A673 (cell line): ENCODE measurements around the gene TCF3. TPM values are rescaled to one million over a fixed set of nuclear protein-coding genes. Genes with fewer than 3 reads are reported as not detected.

ENCODE experiments used
- BruUV-seq: library from RNA; stranded (reverse); fragments of 400-500 nt; replicated peaks from 2 replicates; lab custom pipeline; 2021; lab: Mats Ljungman, UMichigan
- CTCF ChIA-PET: fragments of 300-600 bp; sonication (Branson Sonifier 250); formaldehyde crosslinking; loops from one replicate; lab custom pipeline; 2022; ENCODE audit warnings: antibody characterized with exemption; lab: Charles Lee
- POLR2A ChIA-PET: fragments of 300-600 bp; sonication (Branson Sonifier 250); formaldehyde crosslinking; loops from one replicate; lab custom pipeline; 2022; ENCODE audit warnings: antibody characterized with exemption; ENCODE audit not compliant: low non-redundant PET; lab: Charles Lee
- DNase-seq: peaks from one replicate; pipeline ENCODE4 v3.0.0-alpha.2; 2015; ENCODE audit warnings: low spot score
- H3K27ac ChIP-seq: fragments of 200-600 bp; sonication (generic); 2 replicates; pipeline ENCODE4 v1.5.1; 2016; ENCODE audit warnings: mixed run types, low read depth, mild to moderate bottlenecking, mixed read lengths, antibody characterized with exemption, low read length; ENCODE audit not compliant: poor library complexity, severe bottlenecking
- H3K27me3 ChIP-seq: fragments of 200-600 bp; sonication (generic); replicated peaks from 2 replicates; pipeline ENCODE4 v1.6.1; 2017; ENCODE audit warnings: mixed run types, low read depth, mild to moderate bottlenecking, mixed read lengths, antibody characterized with exemption, low read length; ENCODE audit not compliant: insufficient read depth, poor library complexity
- H3K36me3 ChIP-seq: fragments of 200-600 bp; sonication (generic); 2 replicates; pipeline ENCODE4 v1.6.1; 2016; ENCODE audit warnings: mixed run types, mild to moderate bottlenecking, mixed read lengths, antibody characterized with exemption, low read length; ENCODE audit not compliant: insufficient read depth, poor library complexity, severe bottlenecking
- H3K4me1 ChIP-seq: fragments of 200-600 bp; sonication (generic); 2 replicates; pipeline ENCODE4 v1.6.1; 2017; ENCODE audit warnings: mixed run types, mild to moderate bottlenecking, mixed read lengths, antibody characterized with exemption, low read length; ENCODE audit not compliant: insufficient read depth, poor library complexity, severe bottlenecking
- H3K4me3 ChIP-seq: fragments of 200-600 bp; sonication (generic); 2 replicates; pipeline ENCODE4 v1.5.1; 2016; ENCODE audit warnings: low read depth, mixed run types, mild to moderate bottlenecking, mixed read lengths, low read length; ENCODE audit not compliant: poor library complexity, severe bottlenecking
- H3K9me3 ChIP-seq: fragments of 200-600 bp; sonication (generic); 2 replicates; pipeline ENCODE4 v1.6.1; 2016; ENCODE audit warnings: mixed run types, low read depth, mild to moderate bottlenecking, mixed read lengths, antibody characterized with exemption, low read length; ENCODE audit not compliant: poor library complexity, severe bottlenecking
- EZH2 ChIP-seq: fragments of 200-600 bp; sonication (generic); IDR thresholded peaks from 2 replicates; pipeline ENCODE4 v1.6.1; 2017; ENCODE audit warnings: borderline replicate concordance, low read depth, mild to moderate bottlenecking, mixed read lengths, antibody characterized with exemption, low read length; ENCODE audit not compliant: poor library complexity, severe bottlenecking
- intact Hi-C: fragments of 100-400 bp; cut with micrococcal nuclease; formaldehyde crosslinking; loops from one replicate; pipeline ENCODE4 v1.10.0; 2022; ENCODE audit not compliant: unreplicated experiment
- total RNA-seq: library from RNA; stranded (reverse); gene quantifications from 2 replicates; pipeline ENCODE4 v1.2.3, GENCODE V29; 2021
- TF ChIP-seq, protein P1 (sequence below): fragments of 300-800, 200-600 bp; sonication (generic); conservative IDR thresholded peaks from 2 replicates; pipeline ENCODE4 v1.5.1; 2017; ENCODE audit warnings: low read depth, mild to moderate bottlenecking, antibody characterized with exemption, low read length, moderate library complexity, mixed read lengths

Gene TCF3
- total RNA-seq, 1 experiment from 2014 or later = 333 TPM

- no peak for DNase-seq
- ChIA-PET CTCF (interaction anchor here (0.7 kb wide), 1 partner anchor 15 kb away, joined by 3 read pairs; no protein-coding TSS in a partner anchor), POLR2A (no interaction called here)
- H3K36me3 ChIP-seq = peaks cover 11% of the 10 kb centered on the region
- H3K27me3 ChIP-seq = no peaks in the 10 kb centered on the region
- no peak overlapping the region for H3K27ac ChIP-seq
- intact Hi-C loops = no loop called here
- peaks cover 7% of the 10 kb centered on the region for H3K4me1 ChIP-seq
- no TSS peak for BruUV-seq
- no peaks in the 10 kb centered on the region for H3K9me3 ChIP-seq
- no peak overlapping the region for H3K4me3 ChIP-seq
- TF ChIP-seq, protein P1, sequence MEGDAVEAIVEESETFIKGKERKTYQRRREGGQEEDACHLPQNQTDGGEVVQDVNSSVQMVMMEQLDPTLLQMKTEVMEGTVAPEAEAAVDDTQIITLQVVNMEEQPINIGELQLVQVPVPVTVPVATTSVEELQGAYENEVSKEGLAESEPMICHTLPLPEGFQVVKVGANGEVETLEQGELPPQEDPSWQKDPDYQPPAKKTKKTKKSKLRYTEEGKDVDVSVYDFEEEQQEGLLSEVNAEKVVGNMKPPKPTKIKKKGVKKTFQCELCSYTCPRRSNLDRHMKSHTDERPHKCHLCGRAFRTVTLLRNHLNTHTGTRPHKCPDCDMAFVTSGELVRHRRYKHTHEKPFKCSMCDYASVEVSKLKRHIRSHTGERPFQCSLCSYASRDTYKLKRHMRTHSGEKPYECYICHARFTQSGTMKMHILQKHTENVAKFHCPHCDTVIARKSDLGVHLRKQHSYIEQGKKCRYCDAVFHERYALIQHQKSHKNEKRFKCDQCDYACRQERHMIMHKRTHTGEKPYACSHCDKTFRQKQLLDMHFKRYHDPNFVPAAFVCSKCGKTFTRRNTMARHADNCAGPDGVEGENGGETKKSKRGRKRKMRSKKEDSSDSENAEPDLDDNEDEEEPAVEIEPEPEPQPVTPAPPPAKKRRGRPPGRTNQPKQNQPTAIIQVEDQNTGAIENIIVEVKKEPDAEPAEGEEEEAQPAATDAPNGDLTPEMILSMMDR = no peak
- no peak for TF ChIP-seq EZH2
These were observed 91.1 kb downstream of the TCF3 start for GRCh38 chr19:1561236-1561842.

DNA sequence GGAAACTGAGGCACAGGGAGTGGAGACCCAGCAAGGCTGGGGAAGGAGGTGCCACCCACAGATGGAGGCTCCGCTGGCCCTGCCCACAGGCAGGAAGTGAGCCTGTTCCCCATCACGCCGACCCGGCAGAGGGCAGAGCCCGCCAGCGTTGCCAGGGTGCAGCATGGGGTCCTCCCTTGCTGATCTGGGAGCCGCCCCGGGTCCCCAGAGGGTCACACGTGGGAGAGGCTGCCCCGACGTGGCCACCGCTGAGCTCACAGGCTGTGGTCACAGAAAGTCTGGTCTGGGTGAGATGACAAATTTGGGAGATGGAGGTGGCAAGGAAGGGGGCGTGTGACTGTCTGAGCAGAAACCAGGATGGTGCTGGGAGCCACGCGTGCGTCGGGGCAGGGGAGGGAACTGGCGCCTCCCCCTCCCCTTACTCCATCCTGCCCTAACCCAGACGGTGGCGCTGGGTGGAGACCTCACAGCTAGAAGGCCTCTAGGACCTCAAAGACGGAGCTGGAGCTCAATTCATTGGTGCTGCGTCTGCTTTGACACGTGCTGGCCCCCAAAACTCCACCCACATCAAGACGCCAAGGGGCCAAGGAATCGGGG lies 92.0 kb downstream of the TCF3 start:
- intact Hi-C loops = no loop called here
- H3K27ac ChIP-seq = no peak overlapping the region
- no TSS peak for BruUV-seq
- TF ChIP-seq, protein P1 = no peak
- no peak for TF ChIP-seq EZH2
- peaks cover 12% of the 10 kb centered on the region for H3K36me3 ChIP-seq
- POLR2A ChIA-PET = interaction anchor here (0.7 kb wide), 1 partner anchor 26 kb away, joined by 4 read pairs; no protein-coding TSS in a partner anchor
- no peak overlapping the region for H3K4me3 ChIP-seq
- H3K27me3 ChIP-seq = no peaks in the 10 kb centered on the region
- no peaks in the 10 kb centered on the region for H3K4me1 ChIP-seq
- CTCF ChIA-PET = no interaction called here
- H3K9me3 ChIP-seq = no peaks in the 10 kb centered on the region
- no peak for DNase-seq

Other genes with a start within 250 kb of the TCF3 start
- gene DAZAP1, start 245.0 kb downstream of the TCF3 start, total RNA-seq = 222 and 229 TPM in 2 replicates
- gene RPS15, start 214.2 kb downstream of the TCF3 start, total RNA-seq = 1,685 and 1,696 TPM in 2 replicates
- 1.3 and 1.9 TPM in 2 replicates for gene APC2, start 202.5 kb downstream of the TCF3 start, total RNA-seq
- gene C19orf25, start 173.4 kb downstream of the TCF3 start, total RNA-seq = 35.0 and 37.1 TPM in 2 replicates
- gene PCSK4, start 162.3 kb downstream of the TCF3 start, total RNA-seq = 7.2 and 11.1 TPM in 2 replicates
- 4.7 and 6.8 TPM in 2 replicates for gene REEP6, start 161.4 kb downstream of the TCF3 start, total RNA-seq
- gene ADAMTSL5, start 139.6 kb downstream of the TCF3 start, total RNA-seq = 0.59 and 0.86 TPM in 2 replicates
- gene PLK5, start 128.5 kb downstream of the TCF3 start, total RNA-seq = not detected in 2 replicates
- 60.0 and 65.4 TPM in 2 replicates for gene MEX3D, start 84.3 kb downstream of the TCF3 start, total RNA-seq
- gene MBD3, start 59.8 kb downstream of the TCF3 start, total RNA-seq = 138 and 139 TPM in 2 replicates
- 256 and 258 TPM in 2 replicates for gene UQCR11, start 47.2 kb downstream of the TCF3 start, total RNA-seq
- not detected in 2 replicates for gene ONECUT3, start 100.9 kb upstream of the TCF3 start, total RNA-seq
- 8.7 and 10.7 TPM in 2 replicates for gene ATP8B3, start 159.7 kb upstream of the TCF3 start, total RNA-seq
- gene REXO1, start 195.9 kb upstream of the TCF3 start, total RNA-seq = 50.6 and 53.0 TPM in 2 replicates
- 46.8 and 49.1 TPM in 2 replicates for gene KLF16, start 211.0 kb upstream of the TCF3 start, total RNA-seq
- 56.9 and 60.0 TPM in 2 replicates for gene ABHD17A, start 232.9 kb upstream of the TCF3 start, total RNA-seq